Activated B cell treated with CpG ODN at 0.5 μM for 24 hours (primary cell): Measurements from ENCODE around the gene ZNF624. TPM values are rescaled to one million over a fixed set of nuclear protein-coding genes. Genes with fewer than 3 reads are reported as not detected.
A peak's percentile ranks its signal among the peaks of the same experiment; 100 is the strongest.

Source experiments
- ATAC-seq: fragments of 200-7000 bp; cut with Tn5 transposase; one replicate; pipeline ENCODE4 v1.10.0; 2021; ENCODE audit warnings: low read depth, mild to moderate bottlenecking, moderate library complexity
- CTCF ChIA-PET: fragments of 350-600 bp; sonication (Branson Sonifier 250); formaldehyde crosslinking; loops from one replicate; lab custom pipeline; 2021; ENCODE audit warnings: antibody characterized with exemption; lab: Charles Lee
- POLR2A ChIA-PET: fragments of 350-600 bp; sonication (Branson Sonifier 250); formaldehyde crosslinking; loops from one replicate; lab custom pipeline; 2021; ENCODE audit warnings: antibody characterized with exemption; lab: Charles Lee
- DNase-seq: peaks from one replicate; pipeline ENCODE4 v3.0.0; 2022
- H3K27ac Mint-ChIP-seq: one replicate; pipeline ENCODE4 v1.8.0; 2020; ENCODE audit warnings: mixed read lengths
- H3K27me3 Mint-ChIP-seq: one replicate; pipeline ENCODE4 v1.8.0; 2021; ENCODE audit warnings: mixed read lengths
- H3K36me3 Mint-ChIP-seq: one replicate; pipeline ENCODE4 v1.8.0; 2021; ENCODE audit warnings: low read depth, mixed read lengths
- H3K4me1 Mint-ChIP-seq: one replicate; pipeline ENCODE4 v1.8.0; 2021; ENCODE audit warnings: mixed read lengths
- H3K4me3 Mint-ChIP-seq: one replicate; pipeline ENCODE4 v1.8.0; 2020; ENCODE audit warnings: mild to moderate bottlenecking, mixed read lengths
- H3K9me3 Mint-ChIP-seq: one replicate; pipeline ENCODE4 v1.8.0; 2020; ENCODE audit warnings: mixed read lengths
- intact Hi-C: fragments of 100-400 bp; cut with micrococcal nuclease; formaldehyde crosslinking; loops from one replicate; pipeline ENCODE4 v1.15.1; 2024
- total RNA-seq: library from RNA; stranded (reverse); gene quantifications from 2 replicates; pipeline ENCODE4 v1.2.3, GENCODE V29; 2022
- TF ChIP-seq, protein P1 (sequence below): fragments of 200-600 bp; IDR thresholded peaks from one replicate; pipeline ENCODE4 v1.8.0; 2022; ENCODE audit warnings: antibody characterized with exemption, mild to moderate bottlenecking

ZNF624 gene
- total RNA-seq, 1 donor from 2014 or later = 6.3 TPM

DNA sequence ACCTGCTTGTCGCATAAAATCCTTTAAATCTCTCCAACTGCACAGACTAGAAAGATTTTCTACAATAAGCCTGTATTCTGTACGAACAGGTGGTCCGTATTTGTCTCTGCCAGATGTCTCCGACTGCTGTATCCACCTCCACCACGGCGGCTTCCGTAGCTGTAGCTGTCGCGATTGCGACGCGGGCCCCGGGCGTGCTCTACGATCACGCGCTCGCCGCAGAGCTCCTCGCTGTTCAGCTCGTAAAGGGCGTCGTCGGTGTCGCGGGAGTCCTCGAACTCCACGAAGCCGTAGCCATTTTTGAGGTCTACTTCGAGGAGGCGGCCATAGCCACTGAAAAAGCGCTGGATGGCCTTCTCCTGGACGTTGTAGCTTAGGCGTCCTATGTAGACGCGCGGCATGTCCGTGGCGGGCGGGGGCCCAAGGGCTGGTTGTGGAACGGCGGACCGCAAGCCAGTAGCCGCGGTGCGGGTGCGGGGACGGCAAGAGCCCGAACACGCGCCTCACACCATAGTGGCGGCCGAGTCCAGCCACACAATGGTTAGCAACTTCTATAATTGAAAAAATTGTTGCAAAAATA lies 36.1 kb downstream of the ZNF624 start:
- CTCF ChIA-PET = no interaction called here
- Mint-ChIP-seq H3K36me3 (peaks cover 24% of the 10 kb centered on the region), H3K4me1 (no peaks in the 10 kb centered on the region), H3K27me3 (no peaks in the 10 kb centered on the region), H3K9me3 (peaks cover 45% of the 10 kb centered on the region), H3K4me3 (no peak overlapping the region), H3K27ac (no peak overlapping the region)
- ATAC-seq (no peak), DNase-seq (no peak)
- intact Hi-C loops = no loop called here
- TF ChIP-seq, protein P1, sequence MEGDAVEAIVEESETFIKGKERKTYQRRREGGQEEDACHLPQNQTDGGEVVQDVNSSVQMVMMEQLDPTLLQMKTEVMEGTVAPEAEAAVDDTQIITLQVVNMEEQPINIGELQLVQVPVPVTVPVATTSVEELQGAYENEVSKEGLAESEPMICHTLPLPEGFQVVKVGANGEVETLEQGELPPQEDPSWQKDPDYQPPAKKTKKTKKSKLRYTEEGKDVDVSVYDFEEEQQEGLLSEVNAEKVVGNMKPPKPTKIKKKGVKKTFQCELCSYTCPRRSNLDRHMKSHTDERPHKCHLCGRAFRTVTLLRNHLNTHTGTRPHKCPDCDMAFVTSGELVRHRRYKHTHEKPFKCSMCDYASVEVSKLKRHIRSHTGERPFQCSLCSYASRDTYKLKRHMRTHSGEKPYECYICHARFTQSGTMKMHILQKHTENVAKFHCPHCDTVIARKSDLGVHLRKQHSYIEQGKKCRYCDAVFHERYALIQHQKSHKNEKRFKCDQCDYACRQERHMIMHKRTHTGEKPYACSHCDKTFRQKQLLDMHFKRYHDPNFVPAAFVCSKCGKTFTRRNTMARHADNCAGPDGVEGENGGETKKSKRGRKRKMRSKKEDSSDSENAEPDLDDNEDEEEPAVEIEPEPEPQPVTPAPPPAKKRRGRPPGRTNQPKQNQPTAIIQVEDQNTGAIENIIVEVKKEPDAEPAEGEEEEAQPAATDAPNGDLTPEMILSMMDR = no peak
- POLR2A ChIA-PET = no interaction called here

DNA sequence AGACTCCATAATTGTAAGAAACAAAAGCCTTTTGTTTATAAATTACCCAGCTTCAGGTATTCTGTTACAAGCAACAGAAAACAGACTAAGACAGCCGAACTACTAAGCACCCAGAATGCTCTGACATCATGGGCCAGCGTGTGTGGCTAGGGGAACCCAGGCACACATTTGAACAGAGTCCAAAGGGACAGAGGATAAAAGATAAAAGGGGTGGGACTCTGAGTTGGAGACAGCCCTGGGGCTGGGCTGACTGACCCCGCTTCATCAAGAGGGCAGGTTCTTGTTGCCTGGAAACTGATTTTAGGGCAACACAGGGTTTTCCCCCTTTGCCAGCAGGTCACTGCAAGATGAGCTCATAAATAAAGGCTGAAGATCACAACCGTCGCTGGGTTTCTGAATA lies 54.1 kb downstream of the ZNF624 start:
- H3K36me3 Mint-ChIP-seq = no peaks in the 10 kb centered on the region
- intact Hi-C loops = no loop called here
- no peaks in the 10 kb centered on the region for H3K4me1 Mint-ChIP-seq
- TF ChIP-seq, protein P1 = no peak
- ATAC-seq = no peak
- H3K4me3 Mint-ChIP-seq = no peak overlapping the region
- H3K9me3 Mint-ChIP-seq = peaks cover 15% of the 10 kb centered on the region
- no peak overlapping the region for H3K27ac Mint-ChIP-seq
- ChIA-PET CTCF (no interaction called here), POLR2A (no interaction called here)
- no peak for DNase-seq
- peaks cover 10% of the 10 kb centered on the region for H3K27me3 Mint-ChIP-seq

DNA sequence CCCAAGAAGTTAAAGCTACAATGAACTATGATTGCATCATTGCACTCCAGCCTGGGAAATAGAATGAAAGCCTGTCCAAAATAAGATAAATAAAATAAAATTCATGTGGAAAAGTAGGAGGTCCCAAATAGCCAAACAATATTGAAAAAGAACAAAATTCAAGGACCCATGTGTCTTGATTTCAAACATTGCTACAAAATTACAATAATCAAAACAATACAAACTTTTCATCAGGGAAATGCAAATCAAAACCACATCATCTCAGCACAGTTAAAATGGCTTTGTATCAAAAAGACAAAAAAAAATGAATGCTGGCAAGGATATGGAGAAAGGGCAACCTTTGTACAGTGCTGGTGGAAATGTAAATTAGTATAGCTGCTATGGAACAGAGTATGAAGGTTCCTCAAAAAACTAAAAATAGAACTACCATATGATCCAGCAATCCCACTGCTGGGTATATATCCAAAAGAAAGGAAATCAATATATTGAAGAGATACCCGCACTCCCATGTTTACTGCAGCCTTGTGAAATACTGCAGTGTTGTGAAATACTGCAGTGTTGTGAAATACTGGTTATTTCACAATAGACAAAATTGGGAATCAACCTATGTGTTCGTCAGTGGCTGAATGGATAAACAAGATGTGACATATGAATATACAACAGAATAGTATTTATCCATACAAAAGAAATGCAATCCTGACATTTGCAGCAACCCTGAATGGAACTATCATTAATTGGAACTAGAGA lies 60.1 kb downstream of the ZNF624 start:
- Mint-ChIP-seq H3K4me1 (peaks cover 2% of the 10 kb centered on the region), H3K4me3 (no peak overlapping the region), H3K9me3 (no peaks in the 10 kb centered on the region), H3K27me3 (peaks cover 23% of the 10 kb centered on the region), H3K36me3 (no peaks in the 10 kb centered on the region), H3K27ac (no peak overlapping the region)
- DNase-seq (no peak), ATAC-seq (no peak)
- TF ChIP-seq, protein P1 = no peak
- CTCF ChIA-PET = interaction anchor here (2.0 kb wide), 1 partner anchor 9 kb away, joined by 5 read pairs; no protein-coding TSS in a partner anchor
- POLR2A ChIA-PET = no interaction called here
- intact Hi-C loops = no loop called here

DNA sequence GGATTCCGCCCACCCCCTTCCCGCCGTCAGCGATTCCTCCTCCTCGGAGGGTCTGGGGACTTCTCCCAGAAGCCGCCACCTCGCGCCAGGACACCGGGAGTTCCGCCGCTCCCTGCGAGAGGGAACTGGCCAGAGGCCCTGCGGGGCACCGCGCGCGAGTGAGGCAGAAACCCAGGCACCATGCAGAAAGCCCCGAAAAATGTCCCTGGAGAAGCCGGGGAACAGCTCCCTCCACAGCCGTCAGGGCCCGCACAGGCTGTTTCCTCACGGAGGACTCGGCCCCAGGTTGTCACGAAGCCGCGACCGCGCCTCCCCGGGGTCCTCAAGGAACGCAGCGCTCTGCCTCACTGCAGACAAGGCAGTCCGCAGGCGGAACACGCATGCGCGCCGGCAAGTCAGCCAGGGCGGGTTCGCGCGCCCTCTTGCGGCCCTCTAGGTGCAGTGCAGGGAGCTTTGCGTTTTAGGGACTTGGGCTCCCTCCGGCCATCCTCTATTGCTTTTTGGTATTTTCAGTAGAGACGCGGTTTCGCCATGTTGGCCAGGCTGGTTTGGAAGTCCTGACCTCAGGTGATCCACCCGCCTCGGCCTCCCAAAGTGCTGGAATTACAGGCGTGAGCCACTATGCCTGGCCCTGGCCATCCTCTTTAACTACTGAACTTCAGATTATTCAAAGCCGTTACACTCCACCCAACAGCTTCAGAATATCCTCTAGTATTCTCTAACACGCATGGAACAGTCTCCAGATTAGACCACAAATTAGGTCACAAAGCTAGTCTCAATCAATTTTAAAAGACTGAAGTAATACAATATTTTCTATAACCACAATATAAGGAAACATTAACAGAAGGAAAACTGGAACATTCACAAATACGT lies 64.3 kb downstream of the ZNF624 start:
- TF ChIP-seq, protein P1 = peak; percentile 75
- intact Hi-C loops = loop anchor here (1.0 to 5.0 kb wide), 6 partner anchors 20 to 226 kb away; partner anchors contain the start of genes UBB and ZNF287
- POLR2A ChIA-PET = interaction anchor here (0.8 to 2.3 kb wide), 4 partner anchors 20 to 209 kb away, joined by 3 to 18 read pairs (median 5); partner anchors contain the start of genes UBB and ZNF287
- peaks cover 40% of the 10 kb centered on the region for H3K27me3 Mint-ChIP-seq
- H3K36me3 Mint-ChIP-seq = no peaks in the 10 kb centered on the region
- ATAC-seq (peak; percentile 97), DNase-seq (peak; percentile 89)
- CTCF ChIA-PET = interaction anchor here (0.6 to 3.7 kb wide), 8 partner anchors 9 to 225 kb away, joined by 3 to 28 read pairs (median 4); partner anchors contain the start of gene ZNF287
- H3K9me3 Mint-ChIP-seq = no peaks in the 10 kb centered on the region
- no peak overlapping the region for H3K27ac Mint-ChIP-seq
- peak overlapping the region; percentile 74 for H3K4me3 Mint-ChIP-seq
- peaks cover 5% of the 10 kb centered on the region for H3K4me1 Mint-ChIP-seq
